NCI-H2107 (cell line): ENCODE data around the gene VWCE.

Source experiments
- DNase-seq: peaks from one replicate; lab custom pipeline; 2025; lab: John Stamatoyannopoulos, UW

VWCE gene

GRCh38 chr11:61281581-61282250 is 13.4 kb downstream of the VWCE start:
- no peak for DNase-seq

- DNase-seq, result no peak
Measured at GRCh38 chr11:61280883-61281580, 14.1 kb downstream of the VWCE start.

- DNase-seq, result no peak
Measured at GRCh38 chr11:61279934-61280659, 15.0 kb downstream of the VWCE start.

GRCh38 chr11:61278001-61278470 is 17.1 kb downstream of the VWCE start:
- DNase-seq, result no peak

GRCh38 chr11:61277186-61278000 is 17.7 kb downstream of the VWCE start:
- no peak for DNase-seq

- no peak for DNase-seq
Measured at GRCh38 chr11:61275191-61275590, 19.9 kb downstream of the VWCE start.

GRCh38 chr11:61274084-61274483 is 21.0 kb downstream of the VWCE start:
- DNase-seq, result no peak

- DNase-seq, result no peak
Measured at GRCh38 chr11:61273178-61274078, 21.7 kb downstream of the VWCE start.

GRCh38 chr11:61272731-61273130 is 22.4 kb downstream of the VWCE start:
- DNase-seq, result no peak

- no peak for DNase-seq
Measured at GRCh38 chr11:61270354-61271076, 24.6 kb downstream of the VWCE start.

- no peak for DNase-seq
Measured at GRCh38 chr11:61268588-61269250, 26.4 kb downstream of the VWCE start.

GRCh38 chr11:61267437-61267841 is 27.7 kb downstream of the VWCE start:
- DNase-seq, result no peak

- DNase-seq, result no peak
Measured at GRCh38 chr11:61266602-61267001, 28.5 kb downstream of the VWCE start.

GRCh38 chr11:61265357-61265756 is 29.8 kb downstream of the VWCE start:
- no peak for DNase-seq

- no peak for DNase-seq
Measured at GRCh38 chr11:61264795-61265194, 30.3 kb downstream of the VWCE start.

- DNase-seq, result no peak
Measured at GRCh38 chr11:61264371-61264770, 30.7 kb downstream of the VWCE start.

- DNase-seq, result no peak
Measured at GRCh38 chr11:61259363-61259762, 35.8 kb downstream of the VWCE start.

GRCh38 chr11:61258546-61258945 is 36.6 kb downstream of the VWCE start:
- no peak for DNase-seq

GRCh38 chr11:61256710-61257482 is 38.2 kb downstream of the VWCE start:
- no peak for DNase-seq
